Testis (tissue), 3 donors: ENCODE measurements around the gene FRS2. TPM values are rescaled to one million over a fixed set of nuclear protein-coding genes. Genes with fewer than 3 reads are reported as not detected.

Experiments used
- DNase-seq: peaks from one replicate; pipeline ENCODE4 v3.0.0-alpha.2; 2019
- H3K27ac ChIP-seq, 2 donors: fragments of 200-600 bp; sonication (generic); one replicate each; pipeline ENCODE4 v1.5.1; 2019
- H3K27me3 ChIP-seq: fragments of 200-600 bp; sonication (generic); one replicate; pipeline ENCODE4 v1.5.1; 2019
- H3K36me3 ChIP-seq: fragments of 200-600 bp; sonication (generic); one replicate; pipeline ENCODE4 v1.5.1; 2017; ENCODE audit warnings: low read depth; ENCODE audit errors: missing control alignments
- H3K4me1 ChIP-seq: fragments of 200-600 bp; sonication (generic); one replicate; pipeline ENCODE4 v1.5.1; 2019
- H3K4me3 ChIP-seq, 2 donors: fragments of 200-600 bp; sonication (generic); one replicate each; pipeline ENCODE4 v1.5.1; 2017 to 2019
- H3K9me3 ChIP-seq: fragments of 200-600 bp; sonication (generic); one replicate; pipeline ENCODE4 v1.5.1; 2017
- POLR2A ChIP-seq: fragments of 450-650 bp; IDR thresholded peaks from one replicate; pipeline ENCODE4 v1.6.1; 2017; ENCODE audit warnings: antibody characterized with exemption, mild to moderate bottlenecking, moderate library complexity
- WGBS, 2 donors: methylation state at CpG; one replicate each; pipeline ENCODE4 v1.1.5; 2018; 5-methylcytosine and 5-hydroxymethylcytosine counted together
- intact Hi-C: fragments of 100-400 bp; cut with DNase I; formaldehyde crosslinking; loops from one replicate; pipeline ENCODE4 v1.15.1; 2023; ENCODE audit warnings: low total_unique reads
- polyA plus RNA-seq: library from polyadenylated mRNA; stranded (reverse); fragments of 350-450 nt; fragmentation: Illumina TruSeq; extraction: RNeasy Lipid Tissue Mini Kit (QIAGEN cat#74804); gene quantifications from one replicate; pipeline ENCODE4 v1.2.3, GENCODE V29; 2014; ENCODE audit warnings: low read depth, low replicate concordance; ENCODE audit not compliant: insufficient read depth
- total RNA-seq, 2 donors: library from RNA; depleted of rRNA; stranded (reverse); fragments of >200 nt; gene quantifications; one replicate each; pipeline ENCODE4 v1.2.3, GENCODE V29; 2016
- TF ChIP-seq, protein P1 (sequence below), 3 experiments: fragments of 450-650 bp in 2 of 3; fragments of 200-600 bp in 1 of 3; sonication (generic) in 1 of 3; IDR thresholded peaks; one replicate each; pipeline ENCODE4 v1.5.1; 2016 to 2019; ENCODE audit warnings: antibody characterized with exemption in 3 of 3, mild to moderate bottlenecking in 2 of 3, moderate library complexity in 1 of 3

Gene FRS2
- total and polyA plus RNA-seq, 3 donors from 2014 or later: 21.6 to 47.8 (median 38.3) TPM

DNA sequence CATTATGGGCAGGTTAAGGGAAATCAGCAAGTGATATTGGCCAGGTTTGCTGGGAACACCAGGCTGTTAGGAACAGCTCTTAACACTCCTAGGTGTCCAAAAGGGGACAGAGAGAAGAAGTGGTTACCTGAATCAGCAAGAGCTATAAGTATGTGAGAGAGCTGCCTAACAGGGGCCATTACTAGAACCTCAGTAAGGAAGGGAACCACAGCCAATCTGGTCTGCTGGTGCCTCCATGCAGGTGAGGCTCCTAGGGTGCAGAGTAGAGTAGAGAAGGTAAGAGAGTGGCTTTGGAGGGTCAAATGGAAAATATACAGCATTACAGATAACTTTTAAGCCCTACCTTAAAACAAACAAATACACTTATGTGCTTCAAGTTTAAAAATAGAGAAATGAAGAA is 78.5 kb downstream of the FRS2 start:
- Histone ChIP-seq H3K9me3 (no peaks in the 10 kb centered on the region), H3K4me1 (no peaks in the 10 kb centered on the region)
- intact Hi-C loops: no loop called here

DNA sequence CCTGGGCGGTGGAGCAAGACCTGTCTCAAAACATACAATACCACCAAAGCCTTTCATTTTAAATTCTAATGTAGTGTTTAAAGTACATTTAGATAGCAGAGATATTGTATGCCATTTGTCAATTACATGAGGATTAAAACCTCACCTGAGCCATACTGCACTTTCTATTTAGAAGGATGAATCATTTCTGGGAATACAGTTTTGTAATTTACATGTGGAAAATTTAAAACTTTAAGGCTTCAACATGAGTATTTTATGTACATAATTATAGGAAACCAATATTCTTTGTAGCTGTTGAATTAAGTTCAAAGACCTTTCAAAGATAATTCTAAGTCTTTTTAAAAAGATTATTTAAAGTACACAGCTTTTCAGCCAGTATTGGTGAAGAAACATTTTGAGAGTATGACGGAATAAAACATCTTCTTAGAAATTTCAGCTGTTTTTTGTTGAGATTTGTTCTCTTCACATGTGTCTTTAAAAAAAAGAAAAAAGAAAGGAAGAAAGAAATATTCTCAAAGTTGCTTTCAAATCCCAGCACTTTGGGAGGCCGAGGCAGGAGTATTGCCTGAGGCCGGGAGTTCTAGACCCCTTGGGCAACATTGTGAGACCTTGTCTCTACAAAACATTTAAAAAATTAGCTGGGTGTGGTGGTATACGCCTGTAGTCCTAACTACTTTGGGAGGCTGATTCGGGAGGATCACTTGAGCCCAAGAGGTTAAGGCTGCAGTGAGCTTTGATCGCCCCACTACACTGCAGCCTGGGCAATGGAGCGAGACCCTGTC is 80.6 kb downstream of the FRS2 start:
- intact Hi-C loops: no loop called here
- 88 to 92% methylated on average over 8 of the region's 8 CpGs for WGBS, 2 donors
- TF ChIP-seq, protein P1, sequence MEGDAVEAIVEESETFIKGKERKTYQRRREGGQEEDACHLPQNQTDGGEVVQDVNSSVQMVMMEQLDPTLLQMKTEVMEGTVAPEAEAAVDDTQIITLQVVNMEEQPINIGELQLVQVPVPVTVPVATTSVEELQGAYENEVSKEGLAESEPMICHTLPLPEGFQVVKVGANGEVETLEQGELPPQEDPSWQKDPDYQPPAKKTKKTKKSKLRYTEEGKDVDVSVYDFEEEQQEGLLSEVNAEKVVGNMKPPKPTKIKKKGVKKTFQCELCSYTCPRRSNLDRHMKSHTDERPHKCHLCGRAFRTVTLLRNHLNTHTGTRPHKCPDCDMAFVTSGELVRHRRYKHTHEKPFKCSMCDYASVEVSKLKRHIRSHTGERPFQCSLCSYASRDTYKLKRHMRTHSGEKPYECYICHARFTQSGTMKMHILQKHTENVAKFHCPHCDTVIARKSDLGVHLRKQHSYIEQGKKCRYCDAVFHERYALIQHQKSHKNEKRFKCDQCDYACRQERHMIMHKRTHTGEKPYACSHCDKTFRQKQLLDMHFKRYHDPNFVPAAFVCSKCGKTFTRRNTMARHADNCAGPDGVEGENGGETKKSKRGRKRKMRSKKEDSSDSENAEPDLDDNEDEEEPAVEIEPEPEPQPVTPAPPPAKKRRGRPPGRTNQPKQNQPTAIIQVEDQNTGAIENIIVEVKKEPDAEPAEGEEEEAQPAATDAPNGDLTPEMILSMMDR (IDR thresholded peaks at IDR 0.05): no peak
- TF ChIP-seq POLR2A: no peak
- Histone ChIP-seq H3K36me3 (no peaks in the 10 kb centered on the region), H3K4me3 (no peak overlapping the region), H3K27ac (no peak overlapping the region), H3K27me3 (no peaks in the 10 kb centered on the region), H3K9me3 (no peaks in the 10 kb centered on the region), H3K4me1 (no peaks in the 10 kb centered on the region)
- DNase-seq: no peak

More for the DNA sequence above, 78.5 kb downstream of the FRS2 start:
- TF ChIP-seq, protein P1 (IDR thresholded peaks at IDR 0.05): no peak
- TF ChIP-seq POLR2A: no peak
- H3K27me3 ChIP-seq: no peaks in the 10 kb centered on the region
- H3K27ac ChIP-seq: no peak overlapping the region
- H3K4me3 ChIP-seq: no peak overlapping the region
- no peaks in the 10 kb centered on the region for H3K36me3 ChIP-seq
- no peak for DNase-seq

DNA sequence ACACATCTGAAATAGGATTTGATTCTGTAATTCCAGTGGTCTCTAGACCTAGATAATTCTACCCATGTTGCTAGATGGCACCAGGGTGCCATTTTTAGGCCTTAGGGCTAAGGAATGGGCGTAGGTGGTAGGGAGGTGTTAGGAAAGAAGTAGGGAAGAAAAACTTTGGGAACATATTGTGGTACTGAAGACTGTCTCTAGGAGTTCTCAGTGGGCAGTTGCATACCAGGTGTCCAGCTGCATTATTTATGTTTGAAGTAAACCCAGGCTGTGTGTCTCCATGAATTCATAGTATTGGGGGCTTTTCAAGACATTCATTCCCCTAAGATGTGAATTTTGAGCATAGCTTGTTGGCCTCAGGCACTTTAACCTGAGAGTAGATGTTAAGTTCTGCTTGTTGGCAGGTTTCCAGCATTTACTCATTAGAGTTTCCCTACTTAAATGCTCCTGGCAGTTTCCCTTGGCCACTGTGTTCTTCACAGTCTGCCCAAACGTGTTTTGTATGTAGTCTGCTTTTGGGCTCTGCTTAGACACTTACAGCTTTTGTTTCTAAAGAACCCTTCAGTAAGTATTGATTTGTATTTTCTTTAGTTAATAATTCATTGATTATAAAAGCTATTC is 83.5 kb downstream of the FRS2 start:
- intact Hi-C loops: no loop called here
- Histone ChIP-seq H3K4me3 (no peak overlapping the region), H3K9me3 (no peaks in the 10 kb centered on the region), H3K27me3 (no peaks in the 10 kb centered on the region), H3K4me1 (no peaks in the 10 kb centered on the region), H3K36me3 (no peaks in the 10 kb centered on the region), H3K27ac (no peak overlapping the region)
- DNase-seq: peak; percentile 28
- TF ChIP-seq, protein P1 (IDR thresholded peaks at IDR 0.05): no peak
- no peak for TF ChIP-seq POLR2A
- WGBS, 2 donors: 46 to 50% methylated on average over 2 of the region's 2 CpGs

DNA sequence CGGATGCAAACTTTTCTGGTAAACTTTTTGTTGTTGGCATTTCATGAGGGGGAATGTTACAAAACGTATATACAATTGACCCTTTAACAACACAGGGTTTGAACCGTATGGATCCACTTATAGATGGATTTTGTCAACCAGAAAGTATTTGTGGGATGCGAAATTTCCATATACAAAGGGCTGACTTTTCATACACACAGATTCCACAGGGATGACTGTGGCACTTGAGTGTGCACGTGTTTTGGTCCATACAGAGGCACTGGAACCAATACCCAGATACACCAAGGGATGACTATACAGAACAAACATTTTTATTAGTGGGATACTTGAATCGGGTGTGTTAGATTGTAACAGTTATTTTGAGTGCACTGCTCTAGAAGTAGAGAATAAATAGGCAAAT is 85.3 kb downstream of the FRS2 start:
- intact Hi-C loops: no loop called here
- H3K9me3 ChIP-seq: no peaks in the 10 kb centered on the region
- no peak for DNase-seq
- WGBS, 2 donors: 88% methylated on average over 6 of the region's 6 CpGs
- H3K27me3 ChIP-seq: no peaks in the 10 kb centered on the region
- H3K4me1 ChIP-seq: no peaks in the 10 kb centered on the region
- H3K27ac ChIP-seq: no peak overlapping the region
- H3K4me3 ChIP-seq: no peak overlapping the region
- no peaks in the 10 kb centered on the region for H3K36me3 ChIP-seq
- TF ChIP-seq POLR2A: no peak
- TF ChIP-seq, protein P1 (IDR thresholded peaks at IDR 0.05): no peak
